Esophagus squamous epithelium (tissue), 5 donors: ENCODE measurements around the gene GAP43. TPM values are rescaled to one million over a fixed set of nuclear protein-coding genes. Genes with fewer than 3 reads are reported as not detected.

Source experiments
- DNase-seq: peaks from one replicate; lab custom pipeline; 2025; lab: John Stamatoyannopoulos, UW
- H3K27ac ChIP-seq, 4 donors: fragments of 200-600 bp; sonication (generic); one replicate each; pipeline ENCODE4 v1.5.1; 2016 to 2019; ENCODE audit warnings: mild to moderate bottlenecking in 1 of 4
- H3K27me3 ChIP-seq, 4 donors: fragments of 200-600 bp; sonication (generic); 1 replicate in 3 of 4; 2 replicates in 1 of 4; pipeline versions ENCODE4 v1.5.1 to v1.6.0; 2017 to 2021; ENCODE audit warnings: antibody characterized with exemption in 1 of 4
- H3K36me3 ChIP-seq, 3 donors: fragments of 200-600 bp; sonication (generic); one replicate each; pipeline ENCODE4 v1.5.1; 2016 to 2019
- H3K4me1 ChIP-seq, 3 donors: fragments of 200-600 bp; sonication (generic); one replicate each; pipeline ENCODE4 v1.5.1; 2017 to 2019
- H3K4me3 ChIP-seq, 4 donors: fragments of 200-600 bp; sonication (generic); 1 replicate in 3 of 4; 2 replicates in 1 of 4; pipeline ENCODE4 v1.5.1; 2016 to 2019; ENCODE audit warnings: mild to moderate bottlenecking in 2 of 4, moderate library complexity in 1 of 4
- H3K9me3 ChIP-seq, 3 donors: fragments of 200-600 bp; sonication (generic); one replicate each; pipeline ENCODE4 v1.5.1; 2016 to 2019
- POLR2A ChIP-seq, 4 donors: fragments of 450-650 bp; IDR thresholded peaks; one replicate each; pipeline ENCODE4 v1.6.1; 2017; ENCODE audit warnings: antibody characterized with exemption in 4 of 4, mild to moderate bottlenecking in 4 of 4, moderate library complexity in 3 of 4
- WGBS, 2 donors: methylation state at CpG; one replicate each; pipeline ENCODE4 v1.1.5; 2018; 5-methylcytosine and 5-hydroxymethylcytosine counted together
- intact Hi-C: fragments of 100-400 bp; cut with DNase I; formaldehyde crosslinking; loops from one replicate; pipeline ENCODE4 v1.15.0; 2022
- total RNA-seq, 4 donors: library from RNA; depleted of rRNA; stranded (reverse); fragments of >200 nt; gene quantifications; one replicate each; pipeline ENCODE4 v1.1.0, GENCODE V29; 2016
- TF ChIP-seq, protein P1 (sequence below), 6 experiments: fragments of 450-650 bp in 4 of 6; fragments of 200-600 bp in 2 of 6; sonication (generic) in 2 of 6; IDR thresholded peaks; one replicate each; pipeline ENCODE4 v1.5.1; 2016 to 2019; ENCODE audit warnings: antibody characterized with exemption in 6 of 6, mild to moderate bottlenecking in 4 of 6, moderate library complexity in 4 of 6
- donor health status: DM: yes; HTN: yes; CAD: no.

Gene GAP43
- total RNA-seq, 4 donors from 2014 or later: 1.2 TPM; not detected in 3

DNA sequence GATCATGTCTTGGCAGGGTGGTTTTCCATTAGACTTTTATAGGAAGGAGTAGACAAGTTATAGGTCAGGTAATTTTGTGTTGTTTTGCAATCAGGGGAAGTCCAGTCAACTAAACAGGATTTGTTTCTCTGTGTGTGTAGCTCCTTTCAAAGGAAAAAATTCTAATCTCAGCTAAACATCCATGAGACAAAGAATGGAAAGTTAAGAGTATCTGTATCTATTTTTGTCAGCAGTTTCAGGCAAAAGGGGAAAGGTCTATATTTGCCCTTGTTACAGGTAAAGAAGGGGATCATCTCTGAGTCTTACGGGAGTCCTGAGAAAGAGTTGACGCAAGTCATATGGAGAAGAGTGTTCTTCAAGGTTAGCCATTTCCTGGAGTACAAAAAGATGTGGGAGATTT, 79.3 kb downstream of the GAP43 start:
- H3K27me3 ChIP-seq: no peaks in the 10 kb centered on the region
- no peak overlapping the region for H3K27ac ChIP-seq
- no peaks in the 10 kb centered on the region for H3K36me3 ChIP-seq
- H3K4me3 ChIP-seq: no peak overlapping the region
- no peak for DNase-seq
- no peak for TF ChIP-seq POLR2A (IDR thresholded peaks at IDR 0.05)
- TF ChIP-seq, protein P1, sequence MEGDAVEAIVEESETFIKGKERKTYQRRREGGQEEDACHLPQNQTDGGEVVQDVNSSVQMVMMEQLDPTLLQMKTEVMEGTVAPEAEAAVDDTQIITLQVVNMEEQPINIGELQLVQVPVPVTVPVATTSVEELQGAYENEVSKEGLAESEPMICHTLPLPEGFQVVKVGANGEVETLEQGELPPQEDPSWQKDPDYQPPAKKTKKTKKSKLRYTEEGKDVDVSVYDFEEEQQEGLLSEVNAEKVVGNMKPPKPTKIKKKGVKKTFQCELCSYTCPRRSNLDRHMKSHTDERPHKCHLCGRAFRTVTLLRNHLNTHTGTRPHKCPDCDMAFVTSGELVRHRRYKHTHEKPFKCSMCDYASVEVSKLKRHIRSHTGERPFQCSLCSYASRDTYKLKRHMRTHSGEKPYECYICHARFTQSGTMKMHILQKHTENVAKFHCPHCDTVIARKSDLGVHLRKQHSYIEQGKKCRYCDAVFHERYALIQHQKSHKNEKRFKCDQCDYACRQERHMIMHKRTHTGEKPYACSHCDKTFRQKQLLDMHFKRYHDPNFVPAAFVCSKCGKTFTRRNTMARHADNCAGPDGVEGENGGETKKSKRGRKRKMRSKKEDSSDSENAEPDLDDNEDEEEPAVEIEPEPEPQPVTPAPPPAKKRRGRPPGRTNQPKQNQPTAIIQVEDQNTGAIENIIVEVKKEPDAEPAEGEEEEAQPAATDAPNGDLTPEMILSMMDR (IDR thresholded peaks at IDR 0.05): no peak
- WGBS, 2 donors: 85 to 96% methylated on average over 2 of the region's 2 CpGs
- H3K4me1 ChIP-seq: no peaks in the 10 kb centered on the region
- intact Hi-C loops: no loop called here
- no peaks in the 10 kb centered on the region for H3K9me3 ChIP-seq

DNA sequence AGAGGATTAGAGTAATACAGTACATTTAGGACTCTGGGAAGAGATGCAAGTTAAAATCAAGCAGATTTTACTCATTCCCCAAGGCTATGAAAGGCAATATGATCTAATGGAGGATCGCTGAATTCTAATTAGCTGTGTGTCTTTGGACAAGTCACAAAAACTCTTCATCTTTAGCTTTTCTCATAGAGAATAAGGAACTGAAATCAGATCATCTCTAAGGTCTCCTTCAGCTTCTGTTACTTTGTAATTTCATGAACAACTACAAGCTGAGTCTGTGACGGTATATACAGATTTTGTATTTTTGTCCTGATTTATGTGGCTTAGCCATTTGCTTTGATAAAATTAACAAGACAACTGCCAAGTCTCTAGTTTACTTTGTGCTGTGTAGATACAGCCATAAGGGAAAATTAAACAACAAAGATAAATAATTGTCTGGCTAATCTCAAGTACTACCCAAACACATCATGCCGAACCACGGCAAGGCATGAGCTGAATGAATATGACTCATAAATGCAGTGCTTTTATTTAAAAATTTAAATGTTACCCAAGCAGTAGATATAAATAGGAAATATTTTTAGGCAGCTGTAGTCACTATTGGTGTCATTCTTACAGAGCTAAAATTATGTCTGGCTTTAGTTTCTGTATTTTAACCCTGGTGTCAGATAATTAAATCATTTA, 81.5 kb downstream of the GAP43 start:
- Histone ChIP-seq H3K4me3 (no peak overlapping the region), H3K27me3 (no peaks in the 10 kb centered on the region), H3K9me3 (no peaks in the 10 kb centered on the region), H3K27ac (no peak overlapping the region), H3K36me3 (no peaks in the 10 kb centered on the region), H3K4me1 (no peaks in the 10 kb centered on the region)
- WGBS, 2 donors: 55 to 59% methylated on average over 4 of the region's 4 CpGs
- intact Hi-C loops: no loop called here
- no peak for DNase-seq
- no peak for TF ChIP-seq POLR2A (IDR thresholded peaks at IDR 0.05)
- TF ChIP-seq, protein P1 (IDR thresholded peaks at IDR 0.05): no peak

DNA sequence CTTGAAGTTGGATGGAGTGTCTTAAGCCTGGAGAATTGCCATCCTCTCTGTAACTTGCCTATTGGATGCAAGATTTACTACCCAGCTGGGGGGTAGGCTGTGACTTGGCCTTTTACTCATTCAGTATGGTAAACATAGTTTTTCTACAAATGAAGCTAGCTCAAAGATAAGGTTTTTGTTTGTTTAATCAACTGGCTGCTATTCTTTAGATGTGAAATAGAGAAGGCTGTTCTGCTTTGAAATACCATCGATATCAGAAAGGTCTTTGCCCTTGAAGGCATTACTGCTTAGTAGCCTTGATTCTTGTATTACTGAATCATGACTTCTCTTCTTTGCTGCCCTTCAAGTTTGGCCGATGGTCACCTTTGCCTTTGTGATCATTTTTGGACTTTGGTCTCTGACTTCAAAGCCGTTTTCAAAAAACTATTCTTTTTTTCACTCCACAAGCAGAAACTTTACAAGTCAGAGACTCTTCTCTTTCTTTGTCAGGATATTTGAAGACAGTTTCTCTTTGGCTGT, 83.1 kb downstream of the GAP43 start:
- Histone ChIP-seq H3K4me1 (no peaks in the 10 kb centered on the region), H3K9me3 (no peaks in the 10 kb centered on the region), H3K27me3 (no peaks in the 10 kb centered on the region), H3K36me3 (no peaks in the 10 kb centered on the region), H3K27ac (no peak overlapping the region), H3K4me3 (no peak overlapping the region)
- intact Hi-C loops: no loop called here
- TF ChIP-seq, protein P1 (IDR thresholded peaks at IDR 0.05): no peak
- TF ChIP-seq POLR2A (IDR thresholded peaks at IDR 0.05): no peak
- WGBS, 2 donors: 51 to 55% methylated on average over 3 of the region's 3 CpGs
- DNase-seq: no peak

DNA sequence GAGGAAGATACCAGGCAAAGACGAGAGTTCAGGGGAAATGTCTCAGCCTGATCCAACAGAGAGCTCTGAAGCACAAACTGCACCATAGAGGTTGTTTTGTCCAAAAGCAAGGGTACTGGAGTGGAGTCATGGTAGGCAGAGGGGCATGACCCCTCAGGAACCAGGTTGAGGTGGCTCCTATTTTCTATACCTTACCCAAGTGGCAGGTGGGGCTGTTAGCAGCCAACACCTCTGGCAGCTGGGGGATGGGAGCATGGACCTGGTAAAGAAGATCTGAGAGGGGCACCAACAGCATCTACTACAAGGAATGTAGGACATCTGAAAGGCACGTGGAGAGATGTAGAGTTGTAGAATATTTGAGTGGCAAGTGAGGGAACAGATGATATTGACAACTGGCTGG, 85.2 kb downstream of the GAP43 start:
- Histone ChIP-seq H3K27ac (no peak overlapping the region), H3K4me3 (no peak overlapping the region), H3K4me1 (no peaks in the 10 kb centered on the region), H3K36me3 (no peaks in the 10 kb centered on the region), H3K9me3 (no peaks in the 10 kb centered on the region), H3K27me3 (no peaks in the 10 kb centered on the region)
- 62 to 74% methylated on average over 2 of the region's 2 CpGs for WGBS, 2 donors
- TF ChIP-seq POLR2A (IDR thresholded peaks at IDR 0.05): no peak
- TF ChIP-seq, protein P1 (IDR thresholded peaks at IDR 0.05): no peak
- DNase-seq: no peak
- intact Hi-C loops: no loop called here

DNA sequence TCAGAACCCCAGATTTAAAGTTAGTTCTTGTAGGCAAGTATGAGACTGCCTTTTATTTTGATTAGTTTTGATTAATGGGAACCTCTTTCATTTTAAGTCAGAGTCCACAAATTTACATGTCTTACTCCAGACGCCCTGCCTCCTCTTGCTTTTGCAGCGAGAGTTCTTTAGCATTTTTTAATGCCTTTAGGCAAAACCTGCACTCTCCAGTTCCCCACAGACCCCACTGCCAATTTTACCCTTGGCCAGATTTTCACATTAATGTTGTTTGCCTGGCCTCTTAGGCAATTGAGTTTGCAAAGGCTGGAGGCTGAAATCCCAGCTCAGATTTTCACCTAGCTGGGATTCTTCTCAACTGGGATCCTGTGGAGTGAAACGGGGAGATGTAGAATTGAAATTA, 85.8 kb downstream of the GAP43 start:
- WGBS, 2 donors: 39 to 50% methylated on average over 3 of the region's 3 CpGs
- Histone ChIP-seq H3K27me3 (no peaks in the 10 kb centered on the region), H3K9me3 (no peaks in the 10 kb centered on the region), H3K27ac (no peak overlapping the region), H3K4me1 (no peaks in the 10 kb centered on the region), H3K4me3 (no peak overlapping the region), H3K36me3 (no peaks in the 10 kb centered on the region)
- no peak for DNase-seq
- TF ChIP-seq, protein P1 (IDR thresholded peaks at IDR 0.05): no peak
- no peak for TF ChIP-seq POLR2A (IDR thresholded peaks at IDR 0.05)
- intact Hi-C loops: no loop called here
